Sigmoid colon (tissue), 7 donors: ENCODE measurements around the gene DENND10. TPM values are rescaled to one million over a fixed set of nuclear protein-coding genes. Genes with fewer than 3 reads are reported as not detected.
A peak's percentile ranks its signal among the peaks of the same experiment; 100 is the strongest.
"Not testable (repeated sequence)": the region's sequence is repeated elsewhere in the genome, so short reads cannot be mapped to it uniquely, and the experiment has no call there.

Source experiments
- DNase-seq: peaks from one replicate; pipeline ENCODE4 v3.0.0-alpha.2; 2019
- H3K27ac ChIP-seq, 4 donors: fragments of 200-600 bp; sonication (generic); one replicate each; pipeline ENCODE4 v1.5.1; 2016 to 2019; ENCODE audit warnings: mild to moderate bottlenecking in 1 of 4
- H3K27me3 ChIP-seq, 3 donors: fragments of 200-600 bp; sonication (generic); one replicate each; pipeline ENCODE4 v1.5.1; 2019; ENCODE audit warnings: mild to moderate bottlenecking in 1 of 3
- H3K36me3 ChIP-seq, 4 donors: fragments of 200-600 bp; sonication (generic); one replicate each; pipeline ENCODE4 v1.5.1; 2016 to 2019
- H3K4me1 ChIP-seq, 4 donors: fragments of 200-600 bp; sonication (generic); one replicate each; pipeline ENCODE4 v1.5.1; 2017 to 2019
- H3K4me3 ChIP-seq, 4 donors: fragments of 200-600 bp; sonication (generic); one replicate each; pipeline ENCODE4 v1.5.1; 2017 to 2019; ENCODE audit warnings: mild to moderate bottlenecking in 2 of 4, moderate library complexity in 1 of 4
- H3K9me3 ChIP-seq, 4 donors: fragments of 200-600 bp in 3 of 4; sonication (generic) in 3 of 4; one replicate each; pipeline versions ENCODE4 v1.5.1 to v1.6.1; 2013 to 2019
- CTCF ChIP-seq, 4 experiments: fragments of 450-650 bp in 3 of 4; fragments of 200-600 bp in 1 of 4; IDR thresholded peaks; one replicate each; pipeline ENCODE4 v1.5.1; 2016 to 2019; ENCODE audit warnings: antibody characterized with exemption in 4 of 4, mild to moderate bottlenecking in 3 of 4, moderate library complexity in 2 of 4
- EP300 ChIP-seq, 4 donors: sonication (generic); formaldehyde crosslinking; IDR thresholded peaks; one replicate each; pipeline ENCODE4 v1.6.1; 2017; ENCODE audit warnings: antibody characterized with exemption in 4 of 4
- POLR2A ChIP-seq, 2 donors: fragments of 450-650 bp; IDR thresholded peaks; one replicate each; pipeline ENCODE4 v1.6.1; 2016; ENCODE audit warnings: antibody characterized with exemption in 2 of 2, mild to moderate bottlenecking in 2 of 2, moderate library complexity in 2 of 2
- POLR2AphosphoS5 ChIP-seq, 4 donors: sonication (generic); formaldehyde crosslinking; IDR thresholded peaks; one replicate each; pipeline ENCODE4 v1.6.1; 2017; ENCODE audit warnings: antibody characterized with exemption in 4 of 4
- WGBS, 2 donors: extraction: QIAGEN DNeasy Blood & Tissue Kit; methylation state at CpG; one replicate each; pipeline ENCODE4 v1.1.7; 2013; 5-methylcytosine and 5-hydroxymethylcytosine counted together
- intact Hi-C: fragments of 100-400 bp; cut with DNase I; formaldehyde crosslinking; loops from one replicate; pipeline ENCODE4 v1.15.1; 2023
- polyA plus RNA-seq, 3 donors: library from polyadenylated mRNA; stranded (reverse); fragments of 200-250 nt; gene quantifications; one replicate each; pipeline ENCODE4 v1.2.3, GENCODE V29; 2013
- total RNA-seq, 4 donors: library from RNA; depleted of rRNA; stranded (reverse); fragments of >200 nt; gene quantifications; one replicate each; pipeline ENCODE4 v1.1.0, GENCODE V29; 2016
- donor health status: healthy with polysubstance abuse.
- donor health status: Bipolar disorder and iron deficiency.
- donor health status: healthy.

DENND10 gene
- total and polyA plus RNA-seq, 7 donors = 25.8 to 51.3 (median 41.5) TPM

GRCh38 chr10:119136084-119136483 is 32.2 kb downstream of the DENND10 start:
- no peak for TF ChIP-seq POLR2A (IDR thresholded peaks at IDR 0.05)
- TF ChIP-seq CTCF (IDR thresholded peaks at IDR 0.05) = no peak
- no peak for TF ChIP-seq EP300 (IDR thresholded peaks at IDR 0.05)
- TF ChIP-seq POLR2AphosphoS5 (IDR thresholded peaks at IDR 0.05) = no peak
- Histone ChIP-seq H3K4me1 (peaks cover 0 to 13% (median 0%) of the 10 kb centered on the region in 4 donors), H3K9me3 (no peaks in the 10 kb centered on the region), H3K27me3 (no peaks in the 10 kb centered on the region), H3K36me3 (peaks cover 0 to 45% (median 14%) of the 10 kb centered on the region in 4 donors), H3K4me3 (no peak overlapping the region), H3K27ac (peak overlapping the region in 1 of 4 donors; percentile 31)
- intact Hi-C loops = no loop called here
- WGBS, 2 donors = 85 to 88% methylated on average over 7 of the region's 7 CpGs
- peak; percentile 45 for DNase-seq

- H3K4me3 ChIP-seq, H3K4me1 ChIP-seq, H3K27me3 ChIP-seq, H3K9me3 ChIP-seq, H3K27ac ChIP-seq, intact Hi-C loops: not testable (repeated sequence)
- 79 to 81% methylated on average over 8 of the region's 8 CpGs for WGBS, 2 donors
- DNase-seq = peak; percentile 11
- H3K36me3 ChIP-seq = peaks cover 0 to 38% (median 8%) of the 10 kb centered on the region in 4 donors
Measured at GRCh38 chr10:119137878-119138277, 34.0 kb downstream of the DENND10 start.

DNA sequence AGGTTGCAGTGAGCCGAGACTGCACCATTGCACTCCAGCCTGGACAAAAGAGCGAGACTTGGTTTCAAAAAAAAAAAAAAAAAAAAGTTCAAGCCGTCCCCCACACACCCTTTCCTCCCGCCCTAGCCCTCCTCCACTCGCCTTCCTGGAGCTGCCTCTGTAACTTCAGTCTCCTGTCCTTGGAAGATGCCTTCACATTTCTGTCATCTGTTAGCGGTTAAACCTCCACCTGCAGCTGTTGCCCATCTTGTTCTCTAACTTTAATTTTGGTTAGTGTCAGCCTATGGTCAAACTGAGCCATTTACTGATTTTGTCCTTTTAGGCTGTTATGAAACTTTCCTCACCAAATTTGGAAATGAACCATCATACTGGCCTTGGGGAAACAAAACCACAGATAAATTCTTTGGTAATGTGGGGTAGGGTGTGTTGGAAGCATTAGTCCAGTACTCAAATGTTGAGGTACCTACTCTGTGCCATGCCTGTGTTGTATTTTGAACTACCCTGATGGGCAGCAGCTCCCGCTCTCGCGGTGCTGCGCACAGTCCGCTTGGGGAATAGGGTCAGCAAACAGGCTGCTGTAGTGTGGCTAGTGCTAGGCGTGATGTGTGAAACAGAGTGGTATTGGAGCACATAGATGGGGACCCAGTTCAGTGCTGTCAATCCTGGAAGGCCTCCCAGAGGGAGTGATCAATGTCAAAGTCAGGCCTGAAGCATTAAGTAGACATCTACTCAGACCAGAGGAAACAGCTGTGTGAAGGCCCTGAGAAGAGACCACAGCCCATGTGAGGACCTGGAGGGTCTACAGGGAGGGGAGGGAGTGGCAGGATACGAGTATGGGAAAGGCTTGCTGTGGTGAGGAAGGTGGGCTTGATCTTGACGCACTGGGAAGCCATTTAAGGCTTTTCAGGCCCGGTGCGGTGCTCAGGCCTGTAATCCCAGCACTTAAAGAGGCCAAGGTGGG is 34.7 kb downstream of the DENND10 start:
- H3K4me1 ChIP-seq = peaks cover 0 to 5% (median 0%) of the 10 kb centered on the region in 4 donors
- no peaks in the 10 kb centered on the region for H3K27me3 ChIP-seq
- no peak overlapping the region for H3K4me3 ChIP-seq
- no peak overlapping the region for H3K27ac ChIP-seq
- DNase-seq = peak; percentile 26
- no peaks in the 10 kb centered on the region for H3K9me3 ChIP-seq
- TF ChIP-seq EP300 (IDR thresholded peaks at IDR 0.05) (no peak), POLR2A (IDR thresholded peaks at IDR 0.05) (no peak), CTCF (IDR thresholded peaks at IDR 0.05) (no peak), POLR2AphosphoS5 (IDR thresholded peaks at IDR 0.05) (no peak)
- 90 to 95% methylated on average over 16 of the region's 16 CpGs for WGBS, 2 donors
- intact Hi-C loops = no loop called here
- peaks cover 0 to 37% (median 1%) of the 10 kb centered on the region in 4 donors for H3K36me3 ChIP-seq

GRCh38 chr10:119139464-119140067 is 35.7 kb downstream of the DENND10 start:
- intact Hi-C loops = no loop called here
- WGBS, 2 donors = 84 to 85% methylated on average over 13 of the region's 13 CpGs
- Histone ChIP-seq H3K27ac (no peak overlapping the region), H3K9me3 (no peaks in the 10 kb centered on the region), H3K36me3 (peaks cover 0 to 36% (median 0%) of the 10 kb centered on the region in 4 donors), H3K4me1 (peaks cover 0 to 5% (median 0%) of the 10 kb centered on the region in 4 donors), H3K27me3 (no peaks in the 10 kb centered on the region), H3K4me3 (no peak overlapping the region)
- TF ChIP-seq CTCF (IDR thresholded peaks at IDR 0.05) (peak in 2 of 4 experiments; percentile 12 to 15), POLR2AphosphoS5 (IDR thresholded peaks at IDR 0.05) (no peak), POLR2A (IDR thresholded peaks at IDR 0.05) (no peak)
- no peak for DNase-seq

- intact Hi-C loops = no loop called here
- H3K4me3 ChIP-seq = no peak overlapping the region
- H3K27me3 ChIP-seq = no peaks in the 10 kb centered on the region
- H3K36me3 ChIP-seq = peaks cover 0 to 44% (median 0%) of the 10 kb centered on the region in 4 donors
- no peak for TF ChIP-seq POLR2A (IDR thresholded peaks at IDR 0.05)
- TF ChIP-seq POLR2AphosphoS5 (IDR thresholded peaks at IDR 0.05) = no peak
- no peak for TF ChIP-seq CTCF (IDR thresholded peaks at IDR 0.05)
- TF ChIP-seq EP300 (IDR thresholded peaks at IDR 0.05) = no peak
- no peak overlapping the region for H3K27ac ChIP-seq
- WGBS, 2 donors = 91 to 93% methylated on average over 21 of the region's 21 CpGs
- H3K9me3 ChIP-seq = no peaks in the 10 kb centered on the region
- H3K4me1 ChIP-seq = no peaks in the 10 kb centered on the region
- DNase-seq = no peak
Measured at GRCh38 chr10:119140603-119141245, 36.8 kb downstream of the DENND10 start.
